ENCODE data around the gene TAB2. TPM values are rescaled to one million over a fixed set of nuclear protein-coding genes. Genes with fewer than 3 reads are reported as not detected.
"Not testable (repeated sequence)": the region's sequence is repeated elsewhere in the genome, so short reads cannot be mapped to it uniquely, and the experiment has no call there.

The TAB2 gene
- total RNA-seq, 1 donor from 2014 or later = 34.0 TPM

DNA sequence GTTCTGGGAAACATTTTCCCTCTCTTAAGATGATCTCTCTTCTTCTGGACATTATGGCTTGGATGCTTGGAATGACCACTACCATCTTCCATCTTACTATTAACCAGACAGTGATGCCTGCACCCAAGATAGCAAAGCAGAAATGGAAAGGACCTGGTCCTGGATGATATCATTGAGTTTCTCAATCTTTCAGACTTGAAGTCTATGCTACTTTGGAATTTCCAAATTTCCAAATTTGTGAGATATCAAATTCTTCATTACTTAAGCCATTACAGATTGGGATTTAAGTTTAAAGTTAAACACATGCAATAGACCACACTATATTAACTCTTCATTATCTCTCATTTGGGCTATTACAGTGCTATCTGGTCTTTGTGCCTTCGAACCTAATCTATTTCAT lies 3.7 kb upstream of the TAB2 start:
- ATAC-seq = no peak

DNA sequence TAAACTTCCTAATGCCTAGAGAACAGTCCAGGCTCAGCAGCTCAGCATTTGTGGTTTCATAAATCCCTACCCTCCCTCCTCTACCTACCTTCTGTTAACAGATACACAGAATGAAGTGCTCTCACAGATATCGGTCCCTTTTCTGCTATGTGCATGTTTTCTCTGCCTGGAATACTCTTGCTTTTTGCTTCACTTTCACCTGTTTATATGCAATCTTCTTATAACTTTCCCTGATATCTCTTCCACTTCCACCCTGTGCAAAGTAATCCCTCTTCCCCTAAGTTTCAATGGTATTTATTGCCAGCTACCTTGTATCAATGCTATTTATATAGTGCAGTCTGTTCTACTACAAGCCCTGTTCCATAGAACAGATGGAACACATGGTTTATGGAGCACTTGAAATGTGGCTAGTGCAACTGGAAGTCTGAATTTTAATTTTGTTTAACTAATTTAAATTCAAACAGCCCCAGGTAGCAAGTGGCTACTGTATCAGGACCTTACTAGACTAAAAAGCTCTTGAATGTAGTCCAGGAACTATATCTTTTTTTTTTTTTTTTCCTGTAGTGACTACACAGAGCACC lies 3.1 kb upstream of the TAB2 start:
- ATAC-seq = no peak

DNA sequence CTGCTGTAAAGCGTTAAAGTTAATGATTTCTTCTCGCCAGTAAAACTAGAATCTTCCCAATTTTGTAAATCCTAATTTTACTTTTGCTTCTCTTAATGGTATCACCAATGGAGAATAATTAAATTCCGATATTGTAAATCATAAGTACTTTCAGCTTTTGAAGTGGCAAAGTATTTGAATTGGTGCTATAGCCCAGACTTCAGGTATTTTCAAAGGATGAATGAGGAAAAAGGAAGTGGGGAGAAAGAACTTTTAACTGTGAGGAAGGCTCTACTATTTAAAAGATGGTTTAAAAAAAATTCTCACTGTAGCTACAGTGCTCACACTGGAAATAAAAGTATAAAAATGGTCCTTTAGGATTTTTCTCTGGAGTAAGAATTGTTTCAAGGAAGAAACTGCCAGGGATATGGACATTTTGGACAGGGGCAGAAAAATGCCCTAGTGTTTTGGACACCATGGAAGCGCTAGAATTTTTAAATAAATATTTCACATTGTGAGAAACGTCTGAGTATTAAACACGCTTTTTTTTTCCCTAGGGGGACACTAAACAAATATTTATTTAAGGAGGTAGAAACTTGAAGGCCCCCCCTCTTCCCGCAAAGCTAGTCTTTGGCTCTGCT lies 1.3 kb upstream of the TAB2 start:
- no peak for ATAC-seq

DNA sequence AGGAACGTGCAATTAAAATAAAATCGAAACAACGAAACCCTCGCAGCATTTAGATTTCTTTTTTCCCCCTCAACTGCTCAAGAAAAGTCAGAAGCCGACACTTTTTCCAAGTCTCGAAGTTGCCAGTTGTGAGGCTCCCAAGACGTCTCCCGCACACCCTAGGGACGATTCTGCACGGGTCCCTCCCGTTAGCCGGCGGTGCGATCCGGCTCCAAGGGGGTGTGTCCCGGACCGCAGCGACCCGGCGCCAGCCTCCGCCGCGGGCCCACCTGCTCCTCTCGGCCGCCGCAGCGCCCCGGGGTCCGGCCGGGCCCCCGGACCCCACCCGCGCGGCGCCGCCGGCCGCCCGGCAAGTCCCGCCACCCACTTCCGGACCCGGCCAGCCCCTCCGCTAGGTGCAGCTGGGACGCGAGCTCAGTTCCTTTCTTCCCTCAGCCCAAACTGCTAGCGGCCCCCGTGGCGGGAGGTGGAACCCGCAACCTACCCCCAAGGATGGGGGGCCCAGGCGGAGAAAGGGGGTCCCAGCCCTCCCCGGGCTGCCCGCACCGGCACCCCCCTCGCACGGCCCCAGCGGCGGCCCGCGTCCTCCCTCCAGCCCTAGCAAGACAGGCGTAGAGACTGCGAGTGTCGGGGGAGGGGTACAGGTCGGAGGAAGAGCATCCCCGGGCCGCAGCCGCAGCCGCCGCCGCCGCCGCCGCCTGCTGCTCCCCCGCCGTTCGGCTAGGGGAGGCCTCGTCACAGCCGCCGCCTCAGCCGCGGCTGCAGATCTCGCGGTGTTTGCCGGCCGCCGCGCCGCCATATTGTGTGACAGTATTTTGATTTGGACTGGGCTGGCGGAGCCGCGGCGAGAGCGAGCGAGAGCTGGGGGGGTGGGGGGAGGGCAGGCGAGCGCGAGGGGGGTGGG lies 520 bp upstream of the TAB2 start:
- peak; percentile 96 for ATAC-seq

DNA sequence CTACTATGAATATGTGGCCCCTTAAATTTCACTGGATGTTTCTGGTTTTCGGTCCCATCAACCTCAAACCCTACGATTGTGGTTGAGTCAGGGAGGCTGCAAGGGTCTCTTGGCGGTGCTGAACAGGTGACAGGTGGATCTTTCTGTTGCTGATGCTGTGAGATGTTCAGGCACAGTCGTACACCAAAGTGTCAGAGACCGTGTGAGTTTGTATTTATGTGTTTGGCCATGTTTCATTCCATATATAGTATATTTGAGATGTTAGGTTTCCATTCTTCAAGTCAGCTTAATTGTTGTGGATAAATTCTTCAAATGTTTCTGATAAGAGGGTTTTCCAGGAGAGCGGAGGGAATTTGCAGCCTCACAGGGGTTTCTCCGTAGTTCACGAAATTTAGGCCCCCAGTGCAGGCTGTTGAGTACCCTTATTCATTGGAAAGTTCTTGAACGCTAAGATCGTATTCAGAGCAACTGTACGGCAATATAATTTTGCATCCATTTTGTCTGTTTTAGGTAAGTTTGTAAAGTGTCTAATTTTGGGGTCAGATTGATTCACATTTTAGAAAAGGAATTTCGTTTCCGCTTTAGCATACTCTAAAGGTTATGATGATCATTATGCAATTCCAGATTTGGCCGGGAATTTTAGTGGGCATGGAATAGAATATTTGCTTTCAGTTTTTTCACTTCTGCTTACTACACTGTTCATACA lies 1.2 kb downstream of the TAB2 start:
- ATAC-seq = no peak

DNA sequence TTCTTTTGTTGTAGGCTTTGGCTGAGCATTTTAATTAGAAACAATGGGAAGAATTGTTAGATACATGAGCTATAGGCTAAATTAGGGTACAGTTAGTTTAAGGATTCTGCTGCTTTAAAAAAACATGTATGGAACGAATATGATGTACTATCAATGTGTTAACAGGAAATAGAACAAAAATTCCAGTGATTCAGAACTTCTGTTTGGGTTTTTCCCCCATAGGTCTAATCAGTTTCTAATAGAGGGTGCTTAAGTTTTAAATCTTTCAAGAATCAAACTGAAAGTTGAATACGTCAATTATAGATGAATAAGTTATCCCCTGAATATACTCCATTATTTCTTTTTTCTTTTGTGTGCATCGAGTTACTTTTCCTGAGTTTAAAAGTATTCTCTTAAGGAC lies 1.9 kb downstream of the TAB2 start:
- no peak for ATAC-seq

DNA sequence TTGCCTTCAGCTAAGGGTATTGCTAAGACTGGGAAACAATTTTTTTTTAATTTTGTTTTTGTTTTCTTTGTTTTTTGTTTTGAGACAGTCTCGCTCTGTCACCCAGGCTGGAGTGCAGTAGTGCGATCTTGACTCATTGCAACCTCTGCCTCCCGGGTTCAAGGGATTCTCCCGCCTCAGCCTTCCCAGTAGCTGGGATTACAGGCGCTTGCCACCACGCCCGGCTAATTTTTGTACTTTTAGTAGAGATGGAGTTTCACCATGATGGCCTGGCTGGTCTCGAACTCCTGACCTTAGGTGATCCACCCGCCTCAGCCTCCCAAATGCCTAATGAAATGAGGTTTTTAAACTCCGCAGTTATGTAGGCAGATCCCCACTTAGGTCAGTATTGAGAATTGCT lies 2.5 kb downstream of the TAB2 start:
- not testable (repeated sequence) for ATAC-seq

DNA sequence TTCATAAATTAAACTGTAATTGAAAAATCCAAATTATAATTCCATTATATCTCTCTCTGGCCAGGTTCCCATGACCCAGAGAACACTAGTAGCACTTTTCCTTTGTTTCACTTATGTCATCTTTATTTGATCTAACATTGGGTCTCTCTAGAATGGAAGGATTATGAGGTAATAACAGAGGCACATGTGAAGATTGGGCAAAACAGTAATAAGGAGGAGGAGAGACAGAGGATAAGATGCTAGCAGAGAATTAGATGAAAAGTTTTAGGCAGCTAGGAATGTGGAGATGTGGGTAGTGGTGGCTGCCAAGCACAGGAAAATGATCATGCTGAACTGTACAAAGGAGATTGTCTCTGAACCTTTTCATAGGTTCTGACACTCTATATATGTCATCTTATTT lies 3.3 kb downstream of the TAB2 start:
- ATAC-seq = no peak

DNA sequence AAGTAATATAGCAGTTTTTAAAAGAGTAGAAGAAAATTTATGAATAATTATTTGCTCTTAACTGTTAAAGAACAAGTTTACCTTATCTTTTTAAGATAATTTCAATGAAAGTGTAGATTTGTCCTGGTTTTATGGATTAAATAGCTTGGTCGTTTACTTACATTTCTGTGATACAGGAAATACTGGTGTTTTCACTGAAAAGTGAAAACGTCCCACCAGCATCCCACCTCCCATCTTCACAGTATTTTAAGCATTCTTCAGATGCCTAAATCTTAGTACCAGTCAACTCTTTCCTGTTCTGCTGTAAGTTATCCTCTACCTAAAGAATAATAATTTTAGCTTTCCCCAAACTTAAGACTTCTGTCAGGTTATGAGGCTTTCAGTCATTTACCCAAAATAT lies 5.8 kb downstream of the TAB2 start:
- no peak for ATAC-seq

DNA sequence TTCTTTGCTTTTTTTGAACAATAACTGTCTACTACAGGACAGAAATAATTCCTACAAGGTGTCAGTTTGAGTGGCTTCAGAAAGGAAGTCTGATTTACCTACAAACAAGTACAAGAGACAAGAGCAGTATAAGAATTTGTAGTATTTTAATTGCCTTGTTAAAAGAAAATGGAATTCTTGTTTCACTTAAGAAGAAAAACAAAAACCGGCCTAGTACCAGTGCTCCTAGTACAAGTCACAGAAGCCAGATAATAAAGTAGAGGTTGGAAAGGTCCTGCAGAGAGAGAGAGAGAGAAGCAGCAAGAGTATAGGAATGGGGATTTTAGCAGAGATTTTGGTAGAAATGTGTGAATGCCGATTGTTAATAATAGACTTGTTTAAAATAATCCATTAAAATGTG lies 6.4 kb downstream of the TAB2 start:
- no peak for ATAC-seq

DNA sequence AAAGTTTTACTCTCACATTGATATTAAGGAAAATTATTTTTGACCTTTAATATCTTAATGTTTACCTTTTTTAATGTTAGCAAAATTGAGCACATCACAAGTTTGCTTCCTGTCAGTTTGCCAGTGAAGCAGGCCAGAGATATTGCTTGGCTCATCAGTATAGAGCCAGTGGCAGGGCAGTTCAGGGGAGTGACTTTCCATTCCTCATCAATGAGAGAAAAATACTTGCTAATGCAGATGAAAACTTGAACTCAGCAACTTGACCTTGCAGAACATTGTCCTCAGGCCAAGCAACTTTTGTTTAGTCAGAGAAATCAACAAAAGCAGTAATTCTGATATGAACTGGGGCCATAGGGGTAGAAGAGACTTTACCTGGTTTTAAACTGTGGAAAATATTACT lies 6.9 kb downstream of the TAB2 start:
- no peak for ATAC-seq

DNA sequence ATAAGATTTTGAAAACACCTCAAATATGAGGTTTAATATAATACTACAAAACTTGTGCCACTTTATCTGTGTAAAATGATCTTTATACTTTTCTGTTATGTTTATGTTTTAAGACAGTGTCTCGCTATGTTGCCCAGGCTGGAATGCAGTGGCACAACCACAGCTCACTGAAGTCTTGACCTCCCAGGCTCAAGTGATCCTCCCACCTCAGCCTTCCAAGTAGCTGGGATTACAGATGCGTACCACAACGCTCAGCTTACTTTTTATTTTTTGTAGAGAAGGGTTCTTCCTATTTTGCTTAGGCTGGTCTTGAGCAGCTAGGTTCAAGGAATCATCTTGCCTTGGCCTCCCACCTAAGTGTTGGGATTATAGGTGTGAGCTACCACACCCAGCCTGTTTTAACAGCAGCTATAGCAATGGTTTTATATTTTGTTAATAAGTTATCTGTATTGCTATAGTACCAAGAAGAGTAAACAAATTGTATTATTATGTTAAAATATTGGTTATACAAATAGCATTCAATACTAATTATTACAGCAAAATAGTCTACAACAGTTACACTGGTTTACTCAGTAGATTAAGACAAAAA lies 8.2 kb downstream of the TAB2 start:
- ATAC-seq = no peak

DNA sequence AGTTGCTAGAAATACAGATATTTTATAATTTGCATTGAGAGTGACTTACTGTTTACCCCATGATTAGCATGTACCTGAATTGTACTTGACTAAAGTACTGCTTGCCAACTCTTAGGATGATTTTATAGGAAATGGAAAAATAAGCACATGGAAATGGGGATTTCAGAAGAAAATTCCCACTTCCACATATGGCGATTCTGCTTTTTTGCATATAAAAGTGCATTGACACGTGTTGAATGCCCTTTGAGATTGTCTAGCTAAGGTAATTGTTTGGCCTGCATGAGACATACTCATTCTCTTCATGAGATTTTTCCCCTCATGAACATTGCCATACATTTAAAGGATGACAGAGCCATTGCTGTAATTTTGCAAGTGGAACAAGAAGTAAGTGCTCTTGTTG lies 10.1 kb downstream of the TAB2 start:
- no peak for ATAC-seq

DNA sequence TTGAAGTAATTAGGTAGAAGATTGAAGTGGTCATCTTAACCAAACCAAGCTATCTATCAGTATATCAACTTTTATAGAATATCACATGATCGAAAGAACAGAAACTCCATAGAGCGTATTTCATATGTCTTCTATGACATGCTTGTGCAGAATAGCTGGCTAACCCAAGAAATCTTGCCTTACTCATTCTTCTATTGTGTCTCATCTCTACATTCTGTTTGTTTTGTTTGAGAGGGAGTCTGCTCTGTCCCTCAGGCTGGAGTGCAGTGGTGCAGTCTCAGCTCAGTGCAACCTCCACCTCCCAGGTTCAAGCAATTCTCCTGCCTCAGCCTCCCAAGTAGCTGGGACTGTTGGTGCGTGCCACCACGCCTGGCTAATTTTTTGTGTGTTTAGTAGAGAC lies 10.6 kb downstream of the TAB2 start:
- no peak for ATAC-seq

DNA sequence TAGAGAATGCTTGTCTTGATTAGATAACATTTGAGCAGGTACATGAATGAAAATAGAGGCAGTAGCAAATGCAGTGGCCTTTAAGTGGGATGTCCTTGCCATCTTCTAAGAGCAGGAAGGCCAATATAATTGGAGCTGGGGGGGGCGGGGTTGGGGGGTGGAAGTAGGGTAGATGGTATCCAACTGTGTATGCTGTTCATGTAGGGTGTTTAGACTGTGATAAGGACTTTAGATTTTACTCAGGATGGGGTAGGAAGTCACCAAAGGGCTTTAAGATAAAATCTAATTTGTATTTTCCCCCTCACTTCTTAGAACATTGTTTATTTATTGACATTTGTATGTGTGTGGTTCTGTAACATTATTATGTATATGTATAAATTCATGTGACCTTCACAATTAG lies 12.0 kb downstream of the TAB2 start:
- ATAC-seq = no peak

DNA sequence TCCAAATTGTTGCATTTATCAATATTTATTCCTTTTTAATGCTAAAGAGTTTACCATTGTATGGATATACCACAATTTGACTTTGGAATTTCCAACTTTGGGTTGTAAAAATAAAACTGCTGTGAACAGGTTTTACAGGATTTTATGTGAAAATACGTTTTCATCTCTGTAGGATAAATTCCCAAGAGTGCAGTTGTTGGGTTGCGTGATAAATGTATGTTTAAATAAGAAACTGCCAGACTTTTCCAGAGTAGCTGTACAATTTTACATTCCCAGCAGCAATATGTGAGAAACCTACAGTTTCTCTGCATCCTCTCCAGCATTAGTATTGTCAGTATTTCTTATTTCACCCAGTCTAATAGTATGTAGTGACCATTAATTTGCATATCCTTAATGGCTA lies 12.6 kb downstream of the TAB2 start:
- ATAC-seq = no peak

DNA sequence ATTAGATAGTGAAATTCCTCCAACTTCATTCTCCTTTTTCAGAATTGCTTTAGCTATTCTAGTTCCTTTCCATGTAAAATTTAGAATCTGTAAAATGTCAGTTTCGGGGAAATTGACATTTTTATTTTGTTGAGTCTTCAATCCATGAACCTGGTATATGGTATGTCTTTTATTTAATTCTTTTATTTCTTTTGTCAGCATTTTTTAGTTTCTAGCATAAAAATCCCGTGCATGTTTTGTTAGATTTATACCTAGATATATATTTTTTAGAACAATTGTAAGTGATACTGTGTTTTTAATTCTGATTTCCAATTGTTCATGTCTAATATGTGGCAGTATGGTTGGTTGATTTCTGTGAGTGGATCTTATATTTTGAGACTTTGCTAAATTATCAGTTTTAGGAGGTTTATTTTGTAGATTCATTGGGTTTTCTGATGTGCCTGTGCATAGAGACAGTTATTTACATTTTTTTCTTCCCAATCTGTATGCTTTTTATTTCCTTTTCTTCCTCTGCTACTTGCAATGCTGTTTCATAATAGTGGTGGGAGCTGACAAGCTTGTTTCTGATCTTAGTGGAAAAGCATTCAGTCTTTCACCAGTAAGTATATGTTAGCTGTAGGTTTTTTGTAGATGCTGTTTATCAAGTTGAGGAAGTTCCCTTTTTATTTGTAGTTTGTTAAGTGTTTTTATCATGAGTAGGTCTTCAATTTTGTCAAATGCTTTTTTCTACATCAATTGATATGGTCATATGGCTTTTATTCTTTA lies 13.7 kb downstream of the TAB2 start:
- no peak for ATAC-seq

DNA sequence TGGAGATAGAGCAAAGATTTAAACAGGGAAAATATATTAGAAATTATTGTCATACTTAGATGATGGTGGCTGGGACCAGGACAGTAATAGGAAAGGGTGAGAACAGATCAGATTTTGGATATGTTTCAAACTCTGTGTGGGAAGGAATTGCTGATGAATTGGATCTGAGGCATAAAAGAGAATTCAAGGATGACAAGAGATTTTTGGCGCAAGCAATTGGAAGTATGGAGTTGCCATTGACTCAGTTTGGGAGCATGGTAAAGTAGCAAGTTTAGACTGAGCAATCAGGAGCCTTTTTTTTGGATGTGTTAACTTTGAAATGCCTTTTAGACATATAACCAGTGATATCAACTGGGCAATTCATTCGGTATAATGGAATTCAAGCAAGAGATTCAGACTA lies 14.4 kb downstream of the TAB2 start:
- ATAC-seq = no peak

DNA sequence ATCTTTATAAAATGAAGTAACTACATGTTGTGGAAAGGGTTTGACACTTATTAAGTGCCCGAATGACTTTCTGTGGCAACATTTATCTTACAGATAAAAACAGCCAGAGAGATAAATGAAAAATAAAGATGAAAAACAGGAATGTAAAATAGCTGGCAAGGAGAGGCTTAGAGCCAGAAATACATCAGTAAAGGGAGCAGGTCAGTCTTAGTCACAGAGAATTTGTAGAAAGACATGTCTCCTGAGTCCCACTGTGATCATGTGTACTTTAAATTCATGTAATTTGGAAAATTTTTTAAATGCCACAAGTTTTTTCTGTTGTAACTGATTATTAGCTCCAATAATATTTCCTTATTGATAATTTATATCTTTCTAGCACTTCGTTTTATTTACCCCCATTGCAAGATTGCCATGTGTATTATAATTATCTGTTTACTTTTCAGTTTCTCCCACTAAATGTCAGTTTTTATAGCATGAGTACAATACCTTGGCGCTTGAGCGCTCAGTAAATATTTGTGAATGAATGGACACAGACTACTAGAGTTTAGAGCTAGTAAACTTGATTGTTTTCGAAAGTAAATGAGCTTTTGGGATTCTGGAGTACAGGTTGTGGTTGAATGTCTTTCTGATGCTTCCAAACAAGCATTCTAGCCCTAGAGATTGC lies 15.2 kb downstream of the TAB2 start:
- ATAC-seq = no peak

DNA sequence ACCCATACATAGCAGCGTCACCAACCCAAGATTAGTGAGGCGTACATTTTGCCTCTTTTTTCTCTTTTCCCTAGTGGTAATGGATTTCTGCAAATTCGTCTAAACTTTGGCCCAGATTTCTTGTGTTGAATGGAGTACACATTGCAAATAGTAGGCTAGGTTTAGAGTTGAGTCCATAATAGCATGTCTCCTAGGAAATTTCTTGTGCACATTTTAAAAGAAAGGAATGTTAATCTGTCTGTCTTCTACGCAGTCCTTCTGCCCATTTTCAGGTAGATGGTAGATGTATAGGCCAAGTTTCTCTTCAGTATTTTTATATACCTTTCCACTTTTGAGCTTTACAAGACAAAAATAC lies 15.7 kb downstream of the TAB2 start:
- no peak for ATAC-seq

DNA sequence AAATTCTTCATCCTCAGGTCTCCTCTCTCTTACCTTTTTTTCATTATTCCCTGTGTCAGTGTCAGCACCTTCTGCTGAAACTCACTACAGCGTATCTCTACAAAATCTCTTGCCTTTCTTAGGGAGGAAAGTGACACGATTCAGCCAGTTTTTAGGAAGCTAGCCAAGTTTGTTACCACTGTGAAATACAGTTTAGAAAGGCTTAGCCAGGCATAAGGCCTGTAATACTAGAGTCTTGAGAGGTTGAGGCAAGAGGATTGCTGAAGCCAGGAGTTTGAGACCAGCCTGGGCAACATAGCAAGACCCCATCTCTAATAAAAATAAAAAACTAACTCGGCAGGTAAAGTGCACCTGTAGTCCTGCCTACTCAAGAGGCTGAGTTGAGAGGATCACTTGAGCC lies 16.7 kb downstream of the TAB2 start:
- peak; percentile 31 for ATAC-seq

DNA sequence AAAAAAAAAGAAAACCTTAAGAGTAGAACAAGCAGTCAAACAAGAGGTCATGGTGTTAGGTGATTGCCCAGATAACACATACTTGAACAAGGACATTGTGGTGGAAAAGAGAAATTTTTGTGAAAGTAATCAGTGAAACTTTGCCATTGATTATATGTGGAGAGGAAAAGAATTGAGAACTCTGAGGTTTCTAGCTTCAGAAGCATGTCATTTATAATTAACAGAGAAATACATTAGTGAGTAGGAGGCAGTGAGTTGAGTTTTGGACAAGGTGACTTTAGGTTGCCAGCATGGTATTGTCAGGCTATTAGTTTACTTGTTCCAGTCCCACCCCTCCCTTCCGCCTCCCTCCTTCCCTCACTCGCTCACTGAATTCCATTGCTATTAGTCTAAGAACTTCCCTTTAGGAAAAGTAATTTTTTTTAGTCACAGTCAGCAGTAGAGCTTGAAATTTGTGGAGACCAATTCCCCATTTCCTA lies 17.2 kb downstream of the TAB2 start:
- ATAC-seq = peak; percentile 61
